ENCODE results near the gene BBS9.

BBS9 gene

DNA sequence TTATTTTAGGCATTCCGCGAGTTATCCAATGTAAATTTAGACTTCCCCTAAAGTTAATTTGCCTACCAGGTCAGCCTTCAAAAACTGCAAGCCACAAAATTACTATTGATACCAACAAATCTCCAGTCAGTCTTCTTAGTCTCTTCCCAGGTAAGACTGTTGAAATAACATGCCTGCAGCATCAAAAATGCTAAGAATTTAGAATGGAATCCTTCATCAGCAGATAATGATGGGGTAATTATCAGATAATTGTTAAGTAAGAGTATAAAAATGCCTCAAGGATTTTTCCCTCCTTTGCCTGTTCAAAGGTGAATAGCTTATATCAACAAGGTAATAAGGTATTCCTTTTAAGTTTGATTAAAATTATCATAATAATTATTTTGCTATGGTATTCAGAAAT, 228.5 kb downstream of the BBS9 start:
- DNase-seq (ENCODE audit: low read depth) = no peak

DNA sequence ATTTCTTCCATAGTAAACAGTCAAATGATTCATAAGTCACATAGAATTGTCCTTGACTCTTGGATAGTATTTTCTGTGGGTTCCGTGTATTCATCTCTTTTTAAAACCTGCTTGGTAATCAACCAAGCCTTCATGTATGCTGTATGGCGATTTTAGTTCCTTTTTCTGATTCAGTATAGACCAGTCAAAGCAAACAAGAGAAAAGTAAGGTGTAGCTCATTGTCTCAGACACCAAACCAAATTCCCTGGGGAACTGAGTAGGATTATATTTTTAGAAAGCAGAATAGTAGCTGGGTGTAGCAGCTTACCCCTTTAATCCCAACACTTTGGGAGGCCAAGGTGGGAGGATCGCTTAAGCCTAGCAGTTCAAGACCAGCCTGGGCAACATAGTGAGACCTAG, 240.5 kb downstream of the BBS9 start:
- no peak for DNase-seq (ENCODE audit: low read depth)

DNA sequence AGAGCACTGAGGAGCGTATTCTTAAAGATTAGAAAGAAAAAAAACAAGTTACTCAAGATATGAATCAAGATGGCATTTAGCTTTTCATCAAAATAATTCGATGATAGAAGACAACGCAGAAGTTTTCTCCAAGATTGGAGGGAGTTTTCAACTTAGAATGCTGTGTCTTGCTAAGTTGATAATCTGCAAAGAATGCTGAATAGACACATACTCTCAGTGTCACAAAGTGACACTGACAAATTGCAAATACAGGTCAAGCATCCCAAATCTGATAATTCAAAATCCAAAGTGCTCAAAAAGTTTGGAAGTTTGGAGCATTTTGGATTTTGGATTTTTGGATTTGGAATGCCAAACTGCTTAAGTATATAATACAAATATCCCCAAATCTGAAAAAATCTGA, 243.8 kb downstream of the BBS9 start:
- no peak for DNase-seq (ENCODE audit: low read depth)

DNA sequence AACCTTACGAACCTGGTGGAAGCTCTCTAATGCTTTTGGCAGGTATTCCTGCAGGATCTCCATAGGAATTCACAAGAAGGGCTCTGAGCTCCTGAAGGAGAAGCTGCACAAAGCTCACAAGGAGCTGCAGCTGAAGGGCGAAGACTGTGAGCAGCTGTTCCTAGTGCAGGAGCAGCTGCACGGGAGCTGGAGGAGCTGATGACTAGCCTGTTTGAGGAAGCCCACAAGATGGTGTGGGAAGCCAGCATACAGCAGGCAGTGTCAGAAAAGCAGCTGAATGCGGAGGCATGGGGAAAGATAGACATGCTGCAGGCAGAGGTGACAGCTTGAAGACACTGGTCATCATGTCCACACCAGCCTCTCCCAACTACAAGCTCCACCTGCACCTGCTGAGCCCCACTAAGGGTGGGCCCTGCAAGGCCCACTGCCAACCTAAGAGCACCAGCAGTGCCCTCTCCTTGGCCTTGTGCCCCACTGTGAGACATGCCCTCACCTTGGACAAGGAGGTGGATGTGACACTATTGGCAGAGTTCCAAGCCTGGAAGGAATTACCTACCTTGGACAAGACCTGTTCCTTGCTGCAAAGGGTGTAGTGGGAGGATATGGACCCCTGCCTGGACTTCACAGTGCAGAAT, 250.6 kb downstream of the BBS9 start:
- no peak for DNase-seq (ENCODE audit: low read depth)

DNA sequence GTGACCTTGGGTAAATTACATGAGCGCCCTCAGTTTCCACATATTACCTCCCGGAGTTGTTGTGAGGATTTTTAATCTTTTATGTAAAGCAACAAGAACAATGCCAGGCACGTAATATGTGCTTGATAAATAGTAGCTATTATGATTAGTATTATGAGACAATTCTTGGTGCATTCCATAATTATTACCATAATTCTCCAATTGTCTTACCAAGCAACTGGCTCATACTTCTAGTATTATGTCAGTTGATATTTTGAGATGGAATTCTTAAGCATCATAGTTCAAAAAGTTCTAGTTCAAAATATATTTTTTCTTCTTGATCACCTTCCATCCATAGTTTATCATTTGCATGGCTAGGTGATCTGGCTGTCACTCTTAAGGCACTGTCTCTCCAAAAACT, 259.0 kb downstream of the BBS9 start:
- no peak for DNase-seq (ENCODE audit: low read depth)

DNA sequence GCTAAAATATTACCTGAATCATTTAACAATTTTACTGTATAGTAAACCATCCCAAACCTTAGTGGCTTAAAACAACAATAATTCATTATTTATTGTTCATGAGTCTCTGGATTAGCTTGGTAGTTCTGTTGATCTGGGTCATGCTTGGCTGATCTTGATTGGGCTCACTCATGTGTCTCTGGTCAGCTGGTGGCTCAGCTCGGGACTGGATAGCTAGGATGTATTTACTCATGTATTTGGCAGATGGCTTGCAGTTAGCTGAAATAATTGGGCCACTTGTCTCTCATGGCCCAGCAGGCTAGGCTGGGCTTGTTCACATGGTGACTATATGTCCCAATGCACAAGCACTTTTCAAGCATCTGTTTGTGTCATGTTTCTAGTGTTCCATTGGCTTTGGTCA, 262.8 kb downstream of the BBS9 start:
- no peak for DNase-seq (ENCODE audit: low read depth)

DNA sequence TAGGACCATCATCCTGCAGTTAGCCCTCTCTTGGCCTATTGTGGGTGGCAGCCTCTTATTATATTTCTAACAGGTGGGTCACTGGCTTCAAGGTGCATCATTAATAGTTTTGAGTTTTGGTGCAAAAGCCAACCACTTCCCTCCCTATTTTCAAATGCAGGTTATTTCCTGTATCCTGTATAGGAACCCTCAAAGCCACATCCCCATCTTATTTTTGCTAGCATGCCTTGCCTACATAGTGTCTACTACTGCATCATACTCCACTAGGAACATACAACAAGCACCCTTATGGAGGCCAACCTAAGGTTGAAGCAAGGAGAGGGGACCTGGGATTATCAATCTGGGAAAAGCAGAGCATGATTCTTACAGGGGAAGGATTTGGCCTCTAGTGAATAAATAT, 264.4 kb downstream of the BBS9 start:
- no peak for DNase-seq (ENCODE audit: low read depth)

DNA sequence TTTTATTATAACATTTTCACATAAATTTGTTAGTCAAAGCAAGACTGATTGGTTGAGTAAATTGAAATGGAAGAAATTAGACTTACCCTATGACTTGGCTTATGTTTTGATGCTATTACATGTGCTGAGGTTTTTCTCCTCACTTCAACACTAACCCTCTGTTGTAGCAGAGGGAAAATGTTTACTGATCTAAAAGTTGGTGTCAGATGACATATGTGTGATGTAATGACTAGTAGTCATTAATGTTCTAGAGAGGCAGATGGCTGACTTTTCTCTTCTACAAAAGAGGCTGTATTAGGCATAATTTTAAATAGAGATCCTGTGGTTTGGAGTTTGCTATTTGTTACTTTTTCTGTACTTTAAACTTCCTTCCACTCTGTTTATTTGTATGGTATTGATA, 266.0 kb downstream of the BBS9 start:
- no peak for DNase-seq (ENCODE audit: low read depth)

DNA sequence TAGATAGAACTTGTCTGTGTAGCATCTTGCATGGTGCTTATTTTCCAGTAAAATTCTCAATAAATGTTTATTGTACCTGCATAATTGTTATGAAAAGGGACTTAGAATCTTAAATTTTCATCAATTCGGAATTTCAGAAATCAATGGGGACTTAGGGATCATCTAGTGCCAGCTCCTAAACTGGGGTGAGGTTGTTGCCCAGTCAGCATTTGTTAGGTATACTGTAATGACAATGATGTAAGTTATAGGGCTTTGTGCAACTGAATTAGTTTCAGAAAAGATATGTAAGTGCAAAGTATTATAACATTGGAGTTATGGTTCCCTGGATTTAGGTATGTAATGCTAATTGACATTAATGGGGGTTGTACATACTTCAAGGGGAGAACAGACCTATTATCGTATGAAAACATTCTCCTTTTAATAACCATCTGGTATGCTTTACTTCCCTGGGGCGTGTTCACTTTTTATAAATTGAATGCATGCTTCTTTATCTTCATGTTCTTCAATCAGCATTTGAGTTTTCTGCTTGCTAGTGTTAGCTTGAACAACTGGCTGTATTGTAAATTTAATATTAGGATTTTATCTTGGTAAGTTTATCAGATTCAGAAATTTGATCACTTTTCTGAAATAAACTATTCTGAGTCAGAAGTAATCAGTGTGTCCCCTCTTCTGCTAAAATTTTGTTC, 270.3 kb downstream of the BBS9 start:
- no peak for DNase-seq (ENCODE audit: low read depth)

DNA sequence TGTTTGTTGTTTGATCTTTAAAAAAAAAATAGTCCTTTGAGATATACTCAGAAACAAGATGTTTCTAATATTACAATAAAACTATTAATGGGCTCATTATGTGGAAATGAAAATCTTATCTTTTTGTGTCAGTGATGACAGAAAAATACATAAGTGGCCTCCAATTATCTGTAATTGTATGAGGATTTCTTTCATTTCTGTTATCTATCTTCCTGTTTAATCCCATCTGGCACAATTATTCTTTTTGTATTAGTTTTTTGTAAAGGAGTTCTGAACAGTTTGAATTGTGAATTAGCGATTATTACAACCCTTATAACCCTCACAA, 270.8 kb downstream of the BBS9 start:
- DNase-seq (ENCODE audit: low read depth) = no peak

DNA sequence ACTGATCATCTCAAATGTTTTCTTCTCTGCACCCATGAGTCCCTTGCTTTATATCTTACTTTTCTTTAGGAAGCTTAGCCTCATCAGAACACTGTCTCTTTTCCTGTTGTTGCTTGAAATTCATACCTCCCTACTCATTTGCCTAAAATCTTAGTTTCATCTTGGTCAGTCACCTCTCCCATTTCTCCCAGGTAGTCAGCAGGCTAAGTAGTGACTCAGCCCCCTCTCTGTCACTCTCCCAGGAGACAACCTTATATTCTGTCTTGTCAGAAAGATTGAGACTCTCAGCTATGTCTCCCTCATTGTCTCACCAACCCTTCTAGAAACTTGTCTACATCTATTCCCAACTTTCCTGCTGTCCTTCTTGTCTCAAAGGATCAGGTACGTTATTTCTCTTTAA, 280.9 kb downstream of the BBS9 start:
- DNase-seq (ENCODE audit: low read depth) = no peak

DNA sequence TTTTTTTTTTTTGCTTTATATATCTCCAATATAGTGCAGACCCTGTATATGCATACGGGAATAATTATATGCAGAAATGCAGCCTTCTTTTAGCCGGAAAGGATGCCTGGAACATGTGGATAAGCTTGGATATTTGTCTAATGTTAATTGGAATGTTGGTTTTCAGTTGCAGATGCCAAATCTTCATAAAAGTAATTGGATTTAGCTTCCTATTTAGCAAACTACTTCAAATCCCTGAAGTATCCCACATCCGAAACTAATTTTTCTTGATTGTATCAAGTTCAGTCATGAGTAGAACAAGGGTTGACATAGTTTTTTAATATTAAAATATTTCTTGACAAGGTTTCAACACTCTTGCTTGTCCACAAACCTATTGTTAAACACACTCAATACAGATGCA, 281.7 kb downstream of the BBS9 start:
- no peak for DNase-seq (ENCODE audit: low read depth)

DNA sequence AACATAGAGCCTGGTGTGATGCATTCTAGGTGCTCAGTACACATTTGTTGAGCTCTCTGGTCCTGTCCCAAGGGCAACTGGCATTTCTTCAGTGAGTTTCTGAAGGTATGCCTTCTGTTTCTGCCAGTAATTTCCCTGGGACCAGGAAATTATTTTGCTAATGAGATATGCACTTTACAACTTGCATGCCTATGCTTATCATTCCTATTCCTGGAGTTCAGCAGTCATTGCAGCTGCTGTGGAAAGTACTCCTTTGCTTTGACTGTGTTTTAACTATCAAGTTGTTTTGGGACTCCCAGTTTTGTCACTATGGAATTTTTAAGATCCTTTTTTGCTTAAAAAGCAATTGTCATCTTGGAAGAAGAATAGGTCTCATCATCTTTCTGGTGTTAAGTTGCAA, 283.0 kb downstream of the BBS9 start:
- DNase-seq (ENCODE audit: low read depth) = no peak

DNA sequence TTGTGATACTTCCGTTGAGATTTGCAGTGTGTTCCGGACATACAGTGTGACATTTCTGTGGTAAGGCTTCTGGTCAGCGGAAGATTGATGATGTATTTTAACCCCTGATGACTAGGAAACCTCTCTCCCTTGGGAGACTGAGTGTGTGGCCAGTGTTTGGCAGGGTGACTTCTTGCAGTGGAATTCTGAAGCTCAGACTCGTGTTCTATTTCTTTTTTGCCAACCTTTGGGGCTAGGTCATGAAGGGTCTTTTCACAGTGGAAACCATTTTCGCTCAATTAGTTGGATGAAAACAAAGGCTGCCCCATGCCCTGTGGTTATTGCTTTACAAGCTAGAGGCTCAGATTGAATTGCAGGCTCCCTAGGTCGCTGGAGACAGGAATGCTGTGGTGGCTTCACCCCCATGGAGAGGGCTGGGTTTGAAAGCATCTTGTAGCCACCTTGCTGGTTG, 288.9 kb downstream of the BBS9 start:
- DNase-seq (ENCODE audit: low read depth) = peak; percentile 15

DNA sequence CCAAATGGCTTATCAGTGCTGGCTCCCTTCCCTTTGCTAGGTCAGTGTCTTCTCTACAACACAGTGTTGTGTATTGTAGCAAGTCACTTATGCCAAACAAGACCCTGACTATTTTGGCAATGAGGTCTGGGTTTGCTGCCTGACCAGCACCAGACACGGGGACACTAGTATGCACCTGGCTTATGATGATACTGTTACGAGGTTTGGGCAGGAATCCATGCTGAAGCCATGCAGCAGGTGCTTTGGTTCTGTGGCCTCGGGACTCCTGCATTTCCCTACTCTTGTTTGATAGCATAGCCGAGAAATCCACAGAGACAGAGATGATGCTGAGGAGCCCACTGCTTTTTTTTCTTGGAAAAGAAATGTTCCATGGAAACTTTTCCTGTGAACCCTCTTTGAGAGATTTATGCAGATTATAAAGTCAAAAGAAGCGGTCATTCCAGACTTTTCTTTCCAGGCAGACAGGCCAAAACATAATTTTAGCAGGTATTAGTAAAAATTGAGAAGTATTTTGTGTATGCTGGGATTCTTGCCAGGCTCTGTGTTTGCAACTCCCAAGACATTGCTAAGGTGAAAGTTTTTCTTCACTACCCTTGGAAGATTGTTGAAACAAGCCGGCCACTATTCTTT, 291.1 kb downstream of the BBS9 start:
- DNase-seq (ENCODE audit: low read depth) = no peak

DNA sequence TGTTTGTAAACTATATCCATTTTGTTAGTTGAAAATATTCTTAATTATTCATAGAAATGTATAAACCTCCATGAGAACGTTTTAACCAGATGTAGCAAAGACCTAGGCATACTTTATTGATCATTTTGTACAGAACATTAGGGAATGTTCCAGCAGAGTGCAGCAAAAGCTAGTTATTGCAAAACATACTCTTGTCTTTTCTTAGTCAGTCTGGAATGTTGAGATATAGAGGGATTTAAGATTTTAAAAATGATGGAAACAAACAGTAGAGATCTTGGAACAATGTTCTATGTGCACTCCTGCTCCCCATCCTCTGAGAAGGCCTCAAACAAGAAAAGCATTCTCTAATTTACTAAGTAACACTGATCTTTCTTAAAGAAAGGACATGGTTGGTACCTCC, 292.1 kb downstream of the BBS9 start:
- peak; percentile 3 for DNase-seq (ENCODE audit: low read depth)

DNA sequence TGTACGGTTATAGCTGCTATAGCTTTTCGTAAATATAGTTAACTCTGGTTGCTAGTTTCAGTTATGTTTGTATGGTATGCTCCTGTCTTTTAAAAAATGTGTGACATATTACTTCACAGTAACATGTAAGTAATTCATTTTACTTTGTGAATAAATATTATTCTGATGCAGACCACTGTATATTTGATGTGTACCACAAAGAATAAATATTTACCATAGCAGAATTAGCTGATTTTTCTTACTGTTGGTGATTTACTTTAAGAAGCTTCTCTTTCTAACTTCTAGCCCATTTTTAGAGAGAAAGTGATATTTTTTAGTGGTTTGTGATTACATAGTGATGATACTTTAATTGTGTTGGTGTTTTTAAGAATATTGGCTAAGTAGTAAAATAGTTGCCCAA, 292.8 kb downstream of the BBS9 start:
- no peak for DNase-seq (ENCODE audit: low read depth)

DNA sequence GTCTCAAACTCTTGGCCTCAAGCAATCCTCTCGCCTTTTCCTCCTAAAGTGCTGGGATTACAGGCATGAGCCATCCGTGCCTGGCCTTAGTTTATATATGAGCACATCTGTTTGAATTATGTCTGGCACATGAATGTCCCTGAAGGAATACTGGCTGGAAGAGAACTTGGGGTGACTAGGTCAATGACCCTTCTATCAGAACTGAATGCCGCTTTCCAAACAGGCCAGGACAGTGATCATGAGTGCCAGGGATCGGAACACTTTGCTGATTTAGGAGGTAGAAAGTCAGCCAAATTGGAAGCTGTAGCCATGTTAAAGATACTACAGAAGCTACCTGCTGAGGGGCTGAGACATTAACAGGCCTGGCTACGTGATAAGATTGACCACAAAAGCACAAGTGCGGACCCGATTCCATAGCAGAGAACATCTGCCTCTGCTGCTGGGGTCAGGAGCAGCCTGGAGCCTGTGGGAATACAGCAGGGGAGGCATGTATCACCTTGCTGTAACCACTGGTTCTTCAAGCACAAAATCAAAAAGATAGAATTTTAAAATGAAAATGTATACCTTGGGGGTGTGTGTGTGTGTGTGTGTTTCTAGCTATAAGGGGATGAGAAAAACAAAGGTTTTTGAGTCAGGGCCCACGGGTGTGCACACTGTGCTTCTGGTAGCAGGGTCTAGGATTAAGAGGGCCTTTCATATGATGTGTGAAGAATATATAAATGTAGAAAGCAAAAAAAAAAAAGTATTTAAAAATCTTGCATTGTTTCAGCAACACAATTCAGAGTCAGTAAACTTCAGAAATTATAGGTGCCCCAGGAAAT, 293.7 kb downstream of the BBS9 start:
- DNase-seq (ENCODE audit: low read depth) = no peak

DNA sequence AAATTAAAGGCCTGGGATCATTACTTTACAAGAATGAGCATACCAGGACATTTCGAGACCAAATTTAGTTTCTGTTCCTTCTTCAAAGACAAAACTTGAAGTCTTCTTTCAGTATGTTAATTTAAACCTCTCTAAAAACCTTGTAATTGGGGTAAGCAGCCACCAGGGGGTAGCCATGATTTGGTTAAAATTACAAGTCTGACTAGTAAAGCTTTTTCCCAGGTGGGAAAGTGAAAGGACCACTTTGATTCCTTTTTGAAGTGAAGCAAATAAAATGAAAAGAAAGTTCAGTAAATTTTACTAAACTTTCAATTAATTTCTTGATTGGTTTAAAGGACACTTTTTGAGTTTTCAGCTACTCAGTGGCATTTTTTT, 294.3 kb downstream of the BBS9 start:
- DNase-seq (ENCODE audit: low read depth) = no peak

DNA sequence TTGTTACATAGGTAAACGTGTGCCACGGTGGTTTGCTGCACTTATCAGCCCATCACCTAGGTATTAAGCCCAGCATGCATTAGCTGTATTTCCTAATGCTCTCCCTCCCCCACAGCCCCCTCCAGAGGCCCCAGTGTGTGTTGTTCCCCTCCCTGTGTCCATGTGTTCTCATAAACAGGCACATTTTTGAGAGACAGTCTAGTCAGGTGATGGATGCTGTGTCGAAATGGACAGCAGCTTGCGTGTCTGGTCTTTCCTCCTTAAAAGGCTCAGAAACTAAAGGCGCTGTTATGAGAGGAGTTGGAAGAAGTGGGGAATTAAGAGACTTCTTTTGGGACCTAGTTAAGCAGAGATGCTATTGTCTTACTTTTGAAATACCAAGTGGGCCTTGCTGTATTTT, 296.0 kb downstream of the BBS9 start:
- no peak for DNase-seq (ENCODE audit: low read depth)

DNA sequence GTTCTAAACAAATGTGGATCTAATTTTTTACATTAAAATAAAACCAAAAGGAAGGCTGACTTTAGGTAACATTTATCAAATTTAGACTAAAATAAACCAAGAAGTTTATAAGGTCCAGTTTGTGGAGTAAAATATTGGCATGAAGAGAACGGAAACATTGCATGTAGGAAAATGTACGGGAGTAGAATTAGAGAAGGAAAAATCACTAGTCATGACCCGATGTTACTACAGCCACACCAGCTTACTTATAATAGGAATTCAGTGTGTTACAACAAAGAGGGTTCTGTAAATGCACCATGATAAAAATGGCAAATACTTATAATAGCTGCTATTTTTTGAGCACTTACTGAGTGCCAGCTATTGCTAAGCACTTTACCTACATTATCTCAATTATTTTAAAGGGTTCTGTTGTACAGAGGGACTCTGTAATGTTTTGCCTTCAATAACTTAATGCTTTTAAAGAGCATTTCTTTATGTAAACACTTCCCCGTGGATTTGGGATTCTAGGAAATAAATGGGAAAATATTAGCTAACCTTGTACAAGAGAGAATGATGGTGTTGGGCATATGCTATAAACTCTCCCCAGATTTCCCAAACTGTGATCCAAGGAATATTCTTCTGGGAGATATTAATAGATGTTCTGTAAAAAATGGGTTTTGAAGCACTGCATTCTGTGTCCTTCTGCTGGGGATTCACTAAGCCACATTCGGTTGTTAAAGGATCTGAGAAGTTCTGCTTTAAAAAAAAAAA, 296.7 kb downstream of the BBS9 start:
- no peak for DNase-seq (ENCODE audit: low read depth)

DNA sequence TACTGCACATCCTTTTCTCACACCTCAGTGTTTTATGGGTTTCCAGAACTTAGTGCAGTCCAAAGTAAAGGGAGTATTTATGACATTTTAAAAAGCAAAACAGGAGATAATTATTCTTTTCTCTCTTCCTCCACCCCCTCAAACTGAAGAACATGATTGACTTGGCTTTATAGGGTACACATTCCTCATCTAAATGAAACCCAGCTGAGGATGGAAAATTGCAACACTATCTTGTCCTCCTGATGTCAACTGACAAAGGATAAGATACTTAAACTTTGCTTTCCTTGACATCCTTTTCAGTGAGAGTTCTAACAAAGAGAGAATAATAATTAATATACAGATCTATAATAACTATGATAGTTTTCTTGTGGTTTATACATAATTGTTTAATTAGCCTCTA, 299.1 kb downstream of the BBS9 start:
- DNase-seq (ENCODE audit: low read depth) = peak; percentile 7
